Calu3 (cell line): ENCODE results near the gene ENTPD5. TPM values are rescaled to one million over a fixed set of nuclear protein-coding genes. Genes with fewer than 3 reads are reported as not detected.

Experiments used
- BruUV-seq: library from RNA; stranded (reverse); fragments of 400-500 nt; replicated peaks from 2 replicates; lab custom pipeline; 2021; lab: Mats Ljungman, UMichigan
- CTCF ChIA-PET: fragments of 300-600 bp; sonication (Branson Sonifier 250); formaldehyde crosslinking; loops from one replicate; lab custom pipeline; 2022; ENCODE audit warnings: antibody characterized with exemption; lab: Charles Lee
- DNase-seq: peaks from one replicate; pipeline ENCODE4 v3.0.0; 2022
- H3K27ac Mint-ChIP-seq: one replicate; pipeline ENCODE4 v1.8.0; 2022; ENCODE audit warnings: mixed read lengths; ENCODE audit not compliant: unreplicated experiment
- H3K27me3 Mint-ChIP-seq: one replicate; pipeline ENCODE4 v1.8.0; 2022; ENCODE audit warnings: mixed read lengths; ENCODE audit not compliant: unreplicated experiment
- H3K36me3 Mint-ChIP-seq: one replicate; pipeline ENCODE4 v1.8.0; 2022; ENCODE audit warnings: mild to moderate bottlenecking, moderate library complexity, mixed read lengths; ENCODE audit not compliant: insufficient read depth, unreplicated experiment
- H3K4me1 Mint-ChIP-seq: one replicate; pipeline ENCODE4 v1.8.0; 2022; ENCODE audit warnings: mild to moderate bottlenecking, low read depth, mixed read lengths; ENCODE audit not compliant: unreplicated experiment
- H3K4me3 Mint-ChIP-seq: one replicate; pipeline ENCODE4 v1.8.0; 2022; ENCODE audit warnings: mild to moderate bottlenecking, low read depth, moderate library complexity, mixed read lengths; ENCODE audit not compliant: unreplicated experiment
- H3K9me3 Mint-ChIP-seq: one replicate; pipeline ENCODE4 v1.8.0; 2022; ENCODE audit warnings: low read depth, mixed read lengths; ENCODE audit not compliant: unreplicated experiment
- CTCF ChIP-seq: fragments of 200-600 bp; IDR thresholded peaks from one replicate; pipeline ENCODE4 v1.8.0; 2022; ENCODE audit warnings: antibody characterized with exemption; ENCODE audit not compliant: unreplicated experiment
- intact Hi-C: fragments of 100-400 bp; cut with micrococcal nuclease; formaldehyde crosslinking; loops from one replicate; pipeline ENCODE4 v1.10.0; 2022; ENCODE audit not compliant: unreplicated experiment
- total RNA-seq: library from RNA; stranded (reverse); gene quantifications from 2 replicates; pipeline ENCODE4 v1.2.3, GENCODE V29; 2022

Gene ENTPD5
- total RNA-seq, 1 experiment from 2014 or later = 10.0 TPM

- CTCF ChIA-PET = no interaction called here
- Mint-ChIP-seq H3K27me3 (no peaks in the 10 kb centered on the region), H3K36me3 (no peaks in the 10 kb centered on the region), H3K27ac (no peak overlapping the region), H3K4me1 (no peaks in the 10 kb centered on the region), H3K9me3 (no peaks in the 10 kb centered on the region), H3K4me3 (no peak overlapping the region)
- intact Hi-C loops = no loop called here
- DNase-seq = no peak
- TF ChIP-seq CTCF = no peak
- no TSS peak for BruUV-seq
These were observed 26.4 kb upstream of the ENTPD5 start for GRCh38 chr14:74045522-74045921.

GRCh38 chr14:74042296-74042695 lies 23.2 kb upstream of the ENTPD5 start:
- no peak overlapping the region for H3K4me3 Mint-ChIP-seq
- DNase-seq = no peak
- no peak for TF ChIP-seq CTCF
- intact Hi-C loops = no loop called here
- no peaks in the 10 kb centered on the region for H3K27me3 Mint-ChIP-seq
- no peaks in the 10 kb centered on the region for H3K9me3 Mint-ChIP-seq
- CTCF ChIA-PET = interaction anchor here (0.6 kb wide), 1 partner anchor 552 kb away, joined by 3 read pairs; the partner anchor contains the start of gene RIOX1
- no peaks in the 10 kb centered on the region for H3K36me3 Mint-ChIP-seq
- no peak overlapping the region for H3K27ac Mint-ChIP-seq
- H3K4me1 Mint-ChIP-seq = no peaks in the 10 kb centered on the region
- BruUV-seq = no TSS peak

- Mint-ChIP-seq H3K9me3 (no peaks in the 10 kb centered on the region), H3K27ac (no peak overlapping the region), H3K27me3 (no peaks in the 10 kb centered on the region), H3K4me3 (no peak overlapping the region), H3K4me1 (no peaks in the 10 kb centered on the region), H3K36me3 (no peaks in the 10 kb centered on the region)
- CTCF ChIA-PET = interaction anchor here (0.6 kb wide), 1 partner anchor 346 kb away, joined by 3 read pairs; no protein-coding TSS in a partner anchor
- peak; percentile 40 for TF ChIP-seq CTCF
- DNase-seq = peak; percentile 21
- intact Hi-C loops = loop anchor here (10.0 kb wide), 1 partner anchor 153 kb away; the partner anchor contains the start of gene ZNF410
- BruUV-seq = no TSS peak
These were observed 19.2 kb upstream of the ENTPD5 start for GRCh38 chr14:74038020-74038859.

- intact Hi-C loops = loop anchor here (10.0 kb wide), 1 partner anchor 151 kb away; the partner anchor contains the start of gene ZNF410
- DNase-seq = no peak
- H3K4me3 Mint-ChIP-seq = no peak overlapping the region
These were observed 16.5 kb upstream of the ENTPD5 start for GRCh38 chr14:74035556-74035955.

More at GRCh38 chr14:74035556-74035955, 16.5 kb upstream of the ENTPD5 start:
- CTCF ChIA-PET = no interaction called here
- TF ChIP-seq CTCF = no peak
- Mint-ChIP-seq H3K36me3 (no peaks in the 10 kb centered on the region), H3K4me1 (no peaks in the 10 kb centered on the region), H3K27ac (no peak overlapping the region), H3K27me3 (no peaks in the 10 kb centered on the region), H3K9me3 (no peaks in the 10 kb centered on the region)
- BruUV-seq = no TSS peak
